Keratinocyte (primary cell): Measurements from ENCODE around the gene KRTAP5-3. TPM values are rescaled to one million over a fixed set of nuclear protein-coding genes. Genes with fewer than 3 reads are reported as not detected.

Experiments
- DNase-seq: peaks from one replicate; pipeline ENCODE4 v3.0.0-alpha.2; 2011; ENCODE audit warnings: low read depth, missing footprints, low spot score
- FAIRE-seq: peaks from 2 replicates; lab custom pipeline; 2011; peaks lifted over from hg19 to GRCh38; lab: Jason Lieb, UNC
- H2AFZ ChIP-seq: 2 replicates; pipeline ENCODE4 v1.6.0; 2012; ENCODE audit warnings: low read length, control low read depth, inconsistent platforms; ENCODE audit not compliant: control insufficient read depth
- H3K27ac ChIP-seq: 2 replicates; pipeline ENCODE4 v1.5.1; 2011; ENCODE audit warnings: low read length; ENCODE audit not compliant: control insufficient read depth, insufficient read depth
- H3K27me3 ChIP-seq: 3 replicates; pipeline ENCODE4 v1.6.0; 2011; ENCODE audit warnings: low read length; ENCODE audit not compliant: control insufficient read depth, insufficient read depth; ENCODE audit errors: extremely low read depth
- H3K36me3 ChIP-seq, 2 experiments: 2 replicates in 1 of 2; 3 replicates in 1 of 2; pipeline ENCODE4 v1.5.1; 2011; ENCODE audit warnings: low read length in 2 of 2, mild to moderate bottlenecking in 1 of 2; ENCODE audit not compliant: control insufficient read depth in 2 of 2, insufficient read depth in 2 of 2; ENCODE audit errors: extremely low read depth in 1 of 2
- H3K4me1 ChIP-seq: 3 replicates; pipeline ENCODE4 v1.5.1; 2011; ENCODE audit warnings: low read length; ENCODE audit not compliant: control insufficient read depth, insufficient read depth; ENCODE audit errors: extremely low read depth
- H3K4me2 ChIP-seq: 3 replicates; pipeline ENCODE4 v1.6.0; 2011; ENCODE audit warnings: low read depth, low read length; ENCODE audit not compliant: control insufficient read depth, insufficient read depth; ENCODE audit errors: extremely low read depth
- H3K4me3 ChIP-seq, 3 experiments: fragments of 200-600 bp in 1 of 3; sonication (generic) in 1 of 3; 2 replicates in 2 of 3; 3 replicates in 1 of 3; pipeline ENCODE4 v1.5.1; 2011 to 2016; ENCODE audit warnings: low read length in 3 of 3, mild to moderate bottlenecking in 3 of 3, control low read depth in 2 of 3, inconsistent platforms in 1 of 3, low read depth in 1 of 3, mixed read lengths in 1 of 3, mixed run types in 1 of 3, moderate library complexity in 1 of 3; ENCODE audit not compliant: control insufficient read depth in 2 of 3, insufficient read depth in 2 of 3; ENCODE audit errors: extremely low read depth in 1 of 3
- H3K79me2 ChIP-seq: 2 replicates; pipeline ENCODE4 v1.6.0; 2012; ENCODE audit warnings: low read length; ENCODE audit not compliant: control insufficient read depth, insufficient read depth
- H3K9ac ChIP-seq: 3 replicates; pipeline ENCODE4 v1.6.0; 2011; ENCODE audit warnings: low read length; ENCODE audit not compliant: control insufficient read depth, insufficient read depth; ENCODE audit errors: extremely low read depth
- H3K9me1 ChIP-seq: 3 replicates; pipeline ENCODE4 v1.6.0; 2011; ENCODE audit warnings: low read length; ENCODE audit not compliant: control insufficient read depth, insufficient read depth; ENCODE audit errors: extremely low read depth
- H3K9me3 ChIP-seq: 2 replicates; pipeline ENCODE4 v1.5.1; 2012; ENCODE audit warnings: low read depth, low read length; ENCODE audit not compliant: control insufficient read depth
- H4K20me1 ChIP-seq: 3 replicates; pipeline ENCODE4 v1.6.0; 2011; ENCODE audit warnings: low read length; ENCODE audit not compliant: control insufficient read depth, insufficient read depth; ENCODE audit errors: extremely low read depth
- EZH2 ChIP-seq: IDR thresholded peaks from one replicate; pipeline ENCODE4 v1.6.1; 2012; ENCODE audit warnings: inconsistent platforms, mild to moderate bottlenecking, low read length, moderate library complexity
- dilution Hi-C: fragments of 300-500 bp; cut with MboI; formaldehyde crosslinking; loops from one replicate; pipeline ENCODE4 v1.7.0; 2020; ENCODE audit warnings: low sequenced_read_pairs; ENCODE audit not compliant: extremely low pct_ligation_motif_present
- polyA plus RNA-seq, 5 experiments: library from polyadenylated mRNA; depleted of rRNA in 3 of 5; stranded (reverse) in 3 of 5; stranded (forward) in 1 of 5; unstranded in 1 of 5; fragments of >200 nt; gene quantifications; 1 replicate in 1 of 5; 2 replicates in 3 of 5; 3 replicates in 1 of 5; pipeline versions ENCODE4 v1.2.1 to v1.2.3, GENCODE V29; 2011 to 2012; ENCODE audit warnings: missing spikeins in 2 of 5, low read depth in 1 of 5, low replicate concordance in 1 of 5
- TF ChIP-seq, protein P1 (sequence below), 3 experiments: IDR thresholded peaks in 1 of 3; conservative IDR thresholded peaks in 1 of 3; optimal IDR thresholded peaks in 1 of 3; 2 replicates in 2 of 3; 3 replicates in 1 of 3; pipeline versions ENCODE3 to v1.5.1; 2011; ENCODE audit warnings: low read length in 3 of 3, mild to moderate bottlenecking in 3 of 3, moderate library complexity in 2 of 3, control low read depth in 1 of 3, inconsistent platforms in 1 of 3; ENCODE audit not compliant: insufficient read depth in 2 of 3; ENCODE audit errors: extremely low read depth in 1 of 3

The KRTAP5-3 gene
- polyA plus RNA-seq, 1 donor (not counting 4 experiments of a cell fraction or from before 2014, with no cell fraction given): not detected

DNA sequence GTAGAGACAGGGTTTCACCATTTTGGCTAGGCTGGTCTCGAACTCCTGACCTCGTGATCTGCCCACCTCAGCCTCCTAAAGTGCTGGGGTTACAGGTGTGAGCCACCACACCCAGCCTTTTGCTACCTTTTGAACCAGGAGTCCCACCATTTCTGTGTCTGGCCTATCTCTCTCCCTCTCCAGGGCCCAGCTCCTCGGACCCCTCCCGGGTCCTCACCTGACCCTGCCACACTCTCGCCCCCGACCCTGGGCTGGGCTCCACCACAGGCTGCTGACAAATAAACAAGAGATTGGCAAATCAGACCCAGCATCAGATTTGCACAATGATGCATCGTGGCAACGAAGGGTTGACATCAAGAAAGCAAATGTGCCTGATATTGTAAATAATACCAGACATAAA is 30.1 kb upstream of the KRTAP5-3 start:
- Histone ChIP-seq H2AFZ (no peak overlapping the region), H3K4me3 (no peak overlapping the region), H3K4me1 (no peaks in the 10 kb centered on the region), H4K20me1 (peaks cover 4% of the 10 kb centered on the region), H3K9me3 (no peaks in the 10 kb centered on the region), H3K9ac (no peak overlapping the region), H3K27me3 (peaks cover 28% of the 10 kb centered on the region), H3K27ac (no peak overlapping the region), H3K4me2 (no peak overlapping the region), H3K36me3 (no peaks in the 10 kb centered on the region), H3K9me1 (no peaks in the 10 kb centered on the region), H3K79me2 (no peaks in the 10 kb centered on the region)
- FAIRE-seq (no peak), DNase-seq (no peak)
- no peak for TF ChIP-seq EZH2
- TF ChIP-seq, protein P1, sequence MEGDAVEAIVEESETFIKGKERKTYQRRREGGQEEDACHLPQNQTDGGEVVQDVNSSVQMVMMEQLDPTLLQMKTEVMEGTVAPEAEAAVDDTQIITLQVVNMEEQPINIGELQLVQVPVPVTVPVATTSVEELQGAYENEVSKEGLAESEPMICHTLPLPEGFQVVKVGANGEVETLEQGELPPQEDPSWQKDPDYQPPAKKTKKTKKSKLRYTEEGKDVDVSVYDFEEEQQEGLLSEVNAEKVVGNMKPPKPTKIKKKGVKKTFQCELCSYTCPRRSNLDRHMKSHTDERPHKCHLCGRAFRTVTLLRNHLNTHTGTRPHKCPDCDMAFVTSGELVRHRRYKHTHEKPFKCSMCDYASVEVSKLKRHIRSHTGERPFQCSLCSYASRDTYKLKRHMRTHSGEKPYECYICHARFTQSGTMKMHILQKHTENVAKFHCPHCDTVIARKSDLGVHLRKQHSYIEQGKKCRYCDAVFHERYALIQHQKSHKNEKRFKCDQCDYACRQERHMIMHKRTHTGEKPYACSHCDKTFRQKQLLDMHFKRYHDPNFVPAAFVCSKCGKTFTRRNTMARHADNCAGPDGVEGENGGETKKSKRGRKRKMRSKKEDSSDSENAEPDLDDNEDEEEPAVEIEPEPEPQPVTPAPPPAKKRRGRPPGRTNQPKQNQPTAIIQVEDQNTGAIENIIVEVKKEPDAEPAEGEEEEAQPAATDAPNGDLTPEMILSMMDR (optimal IDR thresholded peaks at IDR 0.05 in 1 of 3, IDR thresholded peaks at IDR 0.05 in 1 of 3, conservative IDR thresholded peaks at IDR 0.05 in 1 of 3; ENCODE audit: extremely low read depth in 1 of 3, insufficient read depth in 2 of 3, low read length in 3 of 3): no peak
- dilution Hi-C loops: loop anchor here (10.0 kb wide), 1 partner anchor 104 kb away; no protein-coding TSS in a partner anchor

DNA sequence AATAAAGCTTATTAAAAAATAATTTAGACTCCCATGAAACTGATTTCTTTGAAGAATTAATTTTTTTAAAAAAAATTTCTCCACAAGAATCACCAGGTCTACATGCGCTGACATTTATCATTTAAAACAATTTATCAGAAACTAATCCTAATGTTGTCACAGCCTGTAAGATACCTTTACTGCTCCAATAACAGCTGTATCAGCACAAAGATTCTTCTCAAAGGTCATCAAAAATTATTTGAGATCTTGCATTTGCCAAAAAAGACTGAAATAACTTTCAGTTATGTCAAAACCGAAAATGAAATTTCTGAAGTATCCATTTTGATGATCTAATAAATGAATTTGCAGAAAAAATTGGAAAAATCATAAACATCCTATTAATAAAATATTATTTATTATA is 29.4 kb upstream of the KRTAP5-3 start:
- FAIRE-seq: no peak
- no peaks in the 10 kb centered on the region for H3K79me2 ChIP-seq
- no peak for TF ChIP-seq EZH2
- TF ChIP-seq, protein P1 (optimal IDR thresholded peaks at IDR 0.05 in 1 of 3, IDR thresholded peaks at IDR 0.05 in 1 of 3, conservative IDR thresholded peaks at IDR 0.05 in 1 of 3; ENCODE audit: extremely low read depth in 1 of 3, insufficient read depth in 2 of 3, low read length in 3 of 3): no peak
- H3K9me3 ChIP-seq: no peaks in the 10 kb centered on the region
- no peak overlapping the region for H3K9ac ChIP-seq
- dilution Hi-C loops: loop anchor here (10.0 kb wide), 1 partner anchor 103 kb away; no protein-coding TSS in a partner anchor
- H4K20me1 ChIP-seq: peaks cover 4% of the 10 kb centered on the region
- no peak overlapping the region for H3K4me3 ChIP-seq
- no peak overlapping the region for H3K4me2 ChIP-seq
- no peaks in the 10 kb centered on the region for H3K36me3 ChIP-seq
- H2AFZ ChIP-seq: no peak overlapping the region
- no peaks in the 10 kb centered on the region for H3K4me1 ChIP-seq
- H3K9me1 ChIP-seq: no peaks in the 10 kb centered on the region
- no peak for DNase-seq
- peaks cover 28% of the 10 kb centered on the region for H3K27me3 ChIP-seq
- H3K27ac ChIP-seq: no peak overlapping the region
